GM06990 (cell line): ENCODE results near the gene EIF2D.

Experiments
- DNase-seq: peaks from one replicate; pipeline ENCODE4 v3.0.0-alpha.2; 2011; ENCODE audit not compliant: insufficient read length; ENCODE audit errors: extremely low read depth
- H3K27me3 ChIP-seq: replicated peaks from 2 replicates; pipeline ENCODE4 v1.6.0; 2011; ENCODE audit warnings: low read length; ENCODE audit not compliant: control insufficient read depth, insufficient read depth
- H3K36me3 ChIP-seq: 2 replicates; pipeline ENCODE4 v1.5.1; 2011; ENCODE audit warnings: low read length; ENCODE audit not compliant: control insufficient read depth, insufficient read depth
- H3K4me3 ChIP-seq: replicated peaks from 2 replicates; pipeline ENCODE4 v1.5.1; 2011; ENCODE audit warnings: low read depth, mild to moderate bottlenecking, control low read depth, low read length
- CTCF ChIP-seq: IDR thresholded peaks from 2 replicates; pipeline ENCODE4 v1.5.1; 2011; ENCODE audit warnings: low read length, control low read depth, mild to moderate bottlenecking, inconsistent platforms; ENCODE audit not compliant: insufficient read depth, poor library complexity, severe bottlenecking

EIF2D gene

GRCh38 chr1:206556750-206557635 is 55.3 kb downstream of the EIF2D start:
- H3K4me3 ChIP-seq = peak overlapping the region; percentile 84
- TF ChIP-seq CTCF = no peak
- DNase-seq = peak; percentile 90
- no peaks in the 10 kb centered on the region for H3K27me3 ChIP-seq
- peaks cover 8% of the 10 kb centered on the region for H3K36me3 ChIP-seq

DNA sequence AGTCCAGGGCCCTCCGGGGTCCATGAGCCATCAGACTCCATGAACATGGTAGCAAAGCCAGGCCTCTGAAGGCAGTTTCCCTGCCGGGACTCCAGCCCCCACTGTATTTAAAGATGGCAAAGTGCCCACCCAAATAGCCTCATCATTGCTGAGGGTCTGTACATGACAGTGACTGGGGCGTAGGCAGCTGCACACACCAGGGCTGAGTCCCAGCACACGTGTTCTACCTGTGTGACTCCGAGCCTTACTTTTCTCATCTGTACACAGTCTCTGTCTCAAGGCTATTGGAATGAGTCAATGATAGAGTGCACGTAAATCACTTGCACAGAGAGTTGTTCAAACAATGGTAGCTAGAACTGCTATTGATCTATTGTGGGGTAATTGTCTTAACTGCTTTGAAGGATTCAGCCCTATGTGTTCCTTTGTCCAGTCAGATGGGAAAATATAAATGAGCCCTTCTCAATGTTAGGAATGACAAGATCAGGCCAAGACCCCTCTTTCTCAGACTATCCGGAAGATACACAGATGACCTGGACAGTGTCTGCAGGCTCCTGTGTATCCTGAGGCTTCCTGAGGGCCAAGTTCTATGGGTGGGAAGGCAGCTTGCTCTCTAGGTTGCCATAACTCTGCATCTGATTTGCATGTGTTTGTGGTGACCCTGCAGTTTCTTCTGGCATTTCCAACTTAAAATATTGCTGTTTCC is 56.1 kb downstream of the EIF2D start:
- no peak for TF ChIP-seq CTCF
- Histone ChIP-seq H3K27me3 (no peaks in the 10 kb centered on the region), H3K4me3 (peak overlapping the region; percentile 84), H3K36me3 (peaks cover 6% of the 10 kb centered on the region)
- peak; percentile 56 for DNase-seq

- peaks cover 3% of the 10 kb centered on the region for H3K36me3 ChIP-seq
- H3K4me3 ChIP-seq = no peak overlapping the region
- TF ChIP-seq CTCF = no peak
- peak; percentile 58 for DNase-seq
- no peaks in the 10 kb centered on the region for H3K27me3 ChIP-seq
These were observed 56.8 kb downstream of the EIF2D start for GRCh38 chr1:206555473-206555935.

DNA sequence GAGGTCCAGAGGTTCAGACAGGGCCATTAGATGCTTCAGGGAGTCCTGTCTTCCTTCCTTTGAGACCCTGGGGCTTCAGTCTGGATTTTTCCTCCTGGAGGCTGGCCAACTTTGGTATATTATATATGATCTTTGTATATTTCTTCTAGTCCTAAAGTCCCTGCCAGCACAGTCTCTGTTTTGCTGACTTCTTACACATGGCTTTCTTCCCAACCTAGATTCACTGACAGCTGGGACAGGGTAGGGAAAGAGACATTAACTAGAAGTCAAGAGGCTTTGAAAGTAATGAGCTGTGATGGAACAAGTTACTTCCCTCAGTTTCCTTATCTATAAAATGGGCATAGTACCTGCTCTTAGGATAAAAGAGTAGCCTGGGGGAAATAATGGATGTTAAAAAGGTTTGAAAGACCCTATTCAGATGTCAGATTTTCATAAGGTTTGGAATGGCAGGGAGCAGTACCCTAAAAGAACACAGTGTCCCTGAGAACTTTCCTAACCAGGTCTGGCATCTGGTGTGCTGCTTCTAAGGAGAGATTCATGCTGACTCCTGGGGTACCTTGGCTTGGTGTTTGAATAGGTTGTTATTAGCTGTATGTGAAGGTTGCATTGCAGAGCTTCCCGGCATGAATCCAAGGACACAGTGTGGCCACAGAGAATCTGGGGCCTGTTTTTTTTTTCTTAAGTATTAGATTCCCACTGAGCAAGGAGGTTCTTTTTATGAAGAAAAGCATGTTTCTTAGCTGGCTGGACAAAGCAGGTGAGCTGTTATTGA is 57.4 kb downstream of the EIF2D start:
- Histone ChIP-seq H3K27me3 (no peaks in the 10 kb centered on the region), H3K4me3 (no peak overlapping the region), H3K36me3 (no peaks in the 10 kb centered on the region)
- no peak for DNase-seq
- TF ChIP-seq CTCF = no peak

DNA sequence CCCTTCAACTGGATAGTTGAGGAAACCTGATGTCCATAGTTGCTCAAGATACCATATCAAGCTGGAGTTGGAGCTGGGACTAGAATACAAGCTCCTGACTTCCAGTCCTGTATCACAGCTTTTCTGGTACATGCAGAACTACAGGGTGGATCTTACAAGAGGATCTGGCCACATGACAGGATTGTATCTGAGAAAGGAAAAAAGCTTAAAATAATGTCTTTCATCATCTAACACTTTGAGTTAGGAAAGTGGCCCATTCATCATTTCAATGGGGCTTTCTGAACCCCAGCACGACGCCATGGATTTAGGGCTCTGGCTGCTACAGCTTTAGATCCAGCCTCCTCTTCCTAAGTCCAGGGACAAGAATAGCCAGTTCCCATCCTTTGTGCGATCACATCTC is 58.1 kb downstream of the EIF2D start:
- Histone ChIP-seq H3K27me3 (no peaks in the 10 kb centered on the region), H3K4me3 (no peak overlapping the region), H3K36me3 (no peaks in the 10 kb centered on the region)
- DNase-seq = no peak
- TF ChIP-seq CTCF = no peak
